Keratinocyte (primary cell): Measurements from ENCODE around the gene ERC2. TPM values are rescaled to one million over a fixed set of nuclear protein-coding genes. Genes with fewer than 3 reads are reported as not detected.

Experiments used
- DNase-seq: peaks from one replicate; pipeline ENCODE4 v3.0.0-alpha.2; 2011; ENCODE audit warnings: low read depth, missing footprints, low spot score
- FAIRE-seq: peaks from 2 replicates; lab custom pipeline; 2011; peaks lifted over from hg19 to GRCh38; lab: Jason Lieb, UNC
- H2AFZ ChIP-seq: 2 replicates; pipeline ENCODE4 v1.6.0; 2012; ENCODE audit warnings: low read length, control low read depth, inconsistent platforms; ENCODE audit not compliant: control insufficient read depth
- H3K27ac ChIP-seq: 2 replicates; pipeline ENCODE4 v1.5.1; 2011; ENCODE audit warnings: low read length; ENCODE audit not compliant: control insufficient read depth, insufficient read depth
- H3K27me3 ChIP-seq: 3 replicates; pipeline ENCODE4 v1.6.0; 2011; ENCODE audit warnings: low read length; ENCODE audit not compliant: control insufficient read depth, insufficient read depth; ENCODE audit errors: extremely low read depth
- H3K36me3 ChIP-seq, 2 experiments: 2 replicates in 1 of 2; 3 replicates in 1 of 2; pipeline ENCODE4 v1.5.1; 2011; ENCODE audit warnings: low read length in 2 of 2, mild to moderate bottlenecking in 1 of 2; ENCODE audit not compliant: control insufficient read depth in 2 of 2, insufficient read depth in 2 of 2; ENCODE audit errors: extremely low read depth in 1 of 2
- H3K4me1 ChIP-seq: 3 replicates; pipeline ENCODE4 v1.5.1; 2011; ENCODE audit warnings: low read length; ENCODE audit not compliant: control insufficient read depth, insufficient read depth; ENCODE audit errors: extremely low read depth
- H3K4me2 ChIP-seq: 3 replicates; pipeline ENCODE4 v1.6.0; 2011; ENCODE audit warnings: low read depth, low read length; ENCODE audit not compliant: control insufficient read depth, insufficient read depth; ENCODE audit errors: extremely low read depth
- H3K4me3 ChIP-seq, 3 experiments: fragments of 200-600 bp in 1 of 3; sonication (generic) in 1 of 3; 2 replicates in 2 of 3; 3 replicates in 1 of 3; pipeline ENCODE4 v1.5.1; 2011 to 2016; ENCODE audit warnings: low read length in 3 of 3, mild to moderate bottlenecking in 3 of 3, control low read depth in 2 of 3, inconsistent platforms in 1 of 3, low read depth in 1 of 3, mixed read lengths in 1 of 3, mixed run types in 1 of 3, moderate library complexity in 1 of 3; ENCODE audit not compliant: control insufficient read depth in 2 of 3, insufficient read depth in 2 of 3; ENCODE audit errors: extremely low read depth in 1 of 3
- H3K79me2 ChIP-seq: 2 replicates; pipeline ENCODE4 v1.6.0; 2012; ENCODE audit warnings: low read length; ENCODE audit not compliant: control insufficient read depth, insufficient read depth
- H3K9ac ChIP-seq: 3 replicates; pipeline ENCODE4 v1.6.0; 2011; ENCODE audit warnings: low read length; ENCODE audit not compliant: control insufficient read depth, insufficient read depth; ENCODE audit errors: extremely low read depth
- H3K9me1 ChIP-seq: 3 replicates; pipeline ENCODE4 v1.6.0; 2011; ENCODE audit warnings: low read length; ENCODE audit not compliant: control insufficient read depth, insufficient read depth; ENCODE audit errors: extremely low read depth
- H3K9me3 ChIP-seq: 2 replicates; pipeline ENCODE4 v1.5.1; 2012; ENCODE audit warnings: low read depth, low read length; ENCODE audit not compliant: control insufficient read depth
- H4K20me1 ChIP-seq: 3 replicates; pipeline ENCODE4 v1.6.0; 2011; ENCODE audit warnings: low read length; ENCODE audit not compliant: control insufficient read depth, insufficient read depth; ENCODE audit errors: extremely low read depth
- EZH2 ChIP-seq: IDR thresholded peaks from one replicate; pipeline ENCODE4 v1.6.1; 2012; ENCODE audit warnings: inconsistent platforms, mild to moderate bottlenecking, low read length, moderate library complexity
- dilution Hi-C: fragments of 300-500 bp; cut with MboI; formaldehyde crosslinking; loops from one replicate; pipeline ENCODE4 v1.7.0; 2020; ENCODE audit warnings: low sequenced_read_pairs; ENCODE audit not compliant: extremely low pct_ligation_motif_present
- polyA plus RNA-seq, 5 experiments: library from polyadenylated mRNA; depleted of rRNA in 3 of 5; stranded (reverse) in 3 of 5; stranded (forward) in 1 of 5; unstranded in 1 of 5; fragments of >200 nt; gene quantifications; 1 replicate in 1 of 5; 2 replicates in 3 of 5; 3 replicates in 1 of 5; pipeline versions ENCODE4 v1.2.1 to v1.2.3, GENCODE V29; 2011 to 2012; ENCODE audit warnings: missing spikeins in 2 of 5, low read depth in 1 of 5, low replicate concordance in 1 of 5
- TF ChIP-seq, protein P1 (sequence below), 3 experiments: IDR thresholded peaks in 1 of 3; conservative IDR thresholded peaks in 1 of 3; optimal IDR thresholded peaks in 1 of 3; 2 replicates in 2 of 3; 3 replicates in 1 of 3; pipeline versions ENCODE3 to v1.5.1; 2011; ENCODE audit warnings: low read length in 3 of 3, mild to moderate bottlenecking in 3 of 3, moderate library complexity in 2 of 3, control low read depth in 1 of 3, inconsistent platforms in 1 of 3; ENCODE audit not compliant: insufficient read depth in 2 of 3; ENCODE audit errors: extremely low read depth in 1 of 3

Gene ERC2
- polyA plus RNA-seq, 1 donor (not counting 4 experiments of a cell fraction or from before 2014, with no cell fraction given), result 0.08 TPM

DNA sequence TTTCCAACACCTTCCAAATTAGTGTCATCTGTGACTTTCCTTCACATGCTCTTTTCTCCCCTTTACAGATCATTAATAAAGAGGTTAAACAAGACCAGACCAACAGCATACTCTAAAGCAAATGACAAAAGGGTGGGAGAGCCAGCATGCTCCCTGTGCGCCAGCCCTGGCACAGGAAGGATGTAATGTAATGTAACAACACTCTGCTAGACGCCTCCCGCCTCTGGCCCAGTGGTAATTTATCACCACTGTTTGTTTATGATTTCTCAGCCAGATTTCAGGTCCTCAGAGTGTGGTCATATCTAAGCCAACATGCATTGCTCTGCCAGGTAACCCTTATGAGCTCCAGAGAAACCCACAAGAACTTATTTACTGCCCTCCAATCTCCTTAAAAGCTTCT is 791.6 kb downstream of the ERC2 start:
- H3K4me1 ChIP-seq, result no peaks in the 10 kb centered on the region
- no peak for FAIRE-seq
- no peak overlapping the region for H3K9ac ChIP-seq
- H3K4me3 ChIP-seq, result no peak overlapping the region
- no peaks in the 10 kb centered on the region for H3K9me3 ChIP-seq
- H2AFZ ChIP-seq, result no peak overlapping the region
- no peak for DNase-seq
- H3K27me3 ChIP-seq, result no peaks in the 10 kb centered on the region
- H3K27ac ChIP-seq, result no peak overlapping the region
- H3K4me2 ChIP-seq, result no peak overlapping the region
- H3K9me1 ChIP-seq, result no peaks in the 10 kb centered on the region
- H3K36me3 ChIP-seq, result no peaks in the 10 kb centered on the region
- H3K79me2 ChIP-seq, result no peaks in the 10 kb centered on the region
- H4K20me1 ChIP-seq, result no peaks in the 10 kb centered on the region
- dilution Hi-C loops, result no loop called here
- TF ChIP-seq EZH2, result no peak
- TF ChIP-seq, protein P1, sequence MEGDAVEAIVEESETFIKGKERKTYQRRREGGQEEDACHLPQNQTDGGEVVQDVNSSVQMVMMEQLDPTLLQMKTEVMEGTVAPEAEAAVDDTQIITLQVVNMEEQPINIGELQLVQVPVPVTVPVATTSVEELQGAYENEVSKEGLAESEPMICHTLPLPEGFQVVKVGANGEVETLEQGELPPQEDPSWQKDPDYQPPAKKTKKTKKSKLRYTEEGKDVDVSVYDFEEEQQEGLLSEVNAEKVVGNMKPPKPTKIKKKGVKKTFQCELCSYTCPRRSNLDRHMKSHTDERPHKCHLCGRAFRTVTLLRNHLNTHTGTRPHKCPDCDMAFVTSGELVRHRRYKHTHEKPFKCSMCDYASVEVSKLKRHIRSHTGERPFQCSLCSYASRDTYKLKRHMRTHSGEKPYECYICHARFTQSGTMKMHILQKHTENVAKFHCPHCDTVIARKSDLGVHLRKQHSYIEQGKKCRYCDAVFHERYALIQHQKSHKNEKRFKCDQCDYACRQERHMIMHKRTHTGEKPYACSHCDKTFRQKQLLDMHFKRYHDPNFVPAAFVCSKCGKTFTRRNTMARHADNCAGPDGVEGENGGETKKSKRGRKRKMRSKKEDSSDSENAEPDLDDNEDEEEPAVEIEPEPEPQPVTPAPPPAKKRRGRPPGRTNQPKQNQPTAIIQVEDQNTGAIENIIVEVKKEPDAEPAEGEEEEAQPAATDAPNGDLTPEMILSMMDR (optimal IDR thresholded peaks at IDR 0.05 in 1 of 3, IDR thresholded peaks at IDR 0.05 in 1 of 3, conservative IDR thresholded peaks at IDR 0.05 in 1 of 3; ENCODE audit: extremely low read depth in 1 of 3, insufficient read depth in 2 of 3, low read length in 3 of 3), result no peak

DNA sequence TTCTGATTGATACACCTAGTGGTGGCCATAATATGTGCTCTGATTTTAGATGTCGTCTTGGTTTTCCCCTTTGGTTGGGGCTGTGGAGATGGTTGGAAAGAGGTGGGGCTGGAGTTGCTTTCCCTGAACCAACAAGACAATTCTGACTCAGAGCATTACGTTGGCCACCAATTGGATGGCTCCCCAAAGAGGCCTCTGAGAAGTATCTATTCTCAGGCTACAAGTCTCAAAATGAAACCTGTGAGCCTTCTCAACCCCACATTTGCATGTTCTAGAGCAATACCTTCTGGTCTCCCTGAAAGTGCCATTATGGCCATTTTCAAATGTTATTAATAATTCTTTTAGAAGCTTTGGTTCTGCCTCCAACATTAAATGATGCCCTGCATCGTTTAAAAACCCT is 792.8 kb downstream of the ERC2 start:
- dilution Hi-C loops, result no loop called here
- TF ChIP-seq, protein P1 (optimal IDR thresholded peaks at IDR 0.05 in 1 of 3, IDR thresholded peaks at IDR 0.05 in 1 of 3, conservative IDR thresholded peaks at IDR 0.05 in 1 of 3; ENCODE audit: extremely low read depth in 1 of 3, insufficient read depth in 2 of 3, low read length in 3 of 3), result no peak
- TF ChIP-seq EZH2, result no peak
- no peak for FAIRE-seq

More for the DNA sequence above, 792.8 kb downstream of the ERC2 start:
- H3K4me3 ChIP-seq, result no peak overlapping the region
- no peaks in the 10 kb centered on the region for H3K9me3 ChIP-seq
- no peak overlapping the region for H2AFZ ChIP-seq
- no peaks in the 10 kb centered on the region for H3K79me2 ChIP-seq
- no peaks in the 10 kb centered on the region for H3K36me3 ChIP-seq
- H3K9ac ChIP-seq, result no peak overlapping the region
- no peak for DNase-seq
- no peak overlapping the region for H3K4me2 ChIP-seq
- no peaks in the 10 kb centered on the region for H4K20me1 ChIP-seq
- H3K4me1 ChIP-seq, result no peaks in the 10 kb centered on the region
- H3K9me1 ChIP-seq, result no peaks in the 10 kb centered on the region
- no peaks in the 10 kb centered on the region for H3K27me3 ChIP-seq
- no peak overlapping the region for H3K27ac ChIP-seq
